Thymus (tissue), 11 donors: ENCODE measurements around the gene TTC4. TPM values are rescaled to one million over a fixed set of nuclear protein-coding genes. Genes with fewer than 3 reads are reported as not detected.
A peak's percentile ranks its signal among the peaks of the same experiment; 100 is the strongest.

Source experiments
- DNase-seq, 9 donors: peaks; one replicate each; pipeline ENCODE4 v3.0.0-alpha.2; 2013; ENCODE audit warnings: low spot score in 9 of 9, low read depth in 6 of 9, missing footprints in 1 of 9
- H3K27ac ChIP-seq, 2 donors: one replicate each; pipeline ENCODE4 v1.5.1; 2013; ENCODE audit warnings: control low read depth in 1 of 2, low read depth in 1 of 2, low read length in 1 of 2, mild to moderate bottlenecking in 1 of 2, moderate library complexity in 1 of 2
- H3K27me3 ChIP-seq, 2 donors: one replicate each; pipeline ENCODE4 v1.5.1; 2013; ENCODE audit warnings: low read length in 1 of 2; ENCODE audit not compliant: control insufficient read depth in 2 of 2, insufficient read depth in 1 of 2
- H3K36me3 ChIP-seq, 2 donors: one replicate each; pipeline ENCODE4 v1.5.1; 2013; ENCODE audit warnings: low read length in 1 of 2, mild to moderate bottlenecking in 1 of 2, moderate library complexity in 1 of 2; ENCODE audit not compliant: control insufficient read depth in 2 of 2, insufficient read depth in 2 of 2
- H3K4me1 ChIP-seq, 2 donors: one replicate each; pipeline ENCODE4 v1.5.1; 2013; ENCODE audit warnings: low read length in 2 of 2; ENCODE audit not compliant: control insufficient read depth in 2 of 2, insufficient read depth in 2 of 2
- H3K4me3 ChIP-seq, 2 donors: one replicate each; pipeline ENCODE4 v1.5.1; 2013; ENCODE audit warnings: low read length in 2 of 2, control low read depth in 1 of 2, mild to moderate bottlenecking in 1 of 2
- H3K9me3 ChIP-seq, 2 donors: one replicate each; pipeline ENCODE4 v1.5.1; 2013; ENCODE audit warnings: low read length in 1 of 2, mild to moderate bottlenecking in 1 of 2; ENCODE audit not compliant: control insufficient read depth in 2 of 2, insufficient read depth in 1 of 2
- WGBS: extraction: QIAGEN DNeasy Blood & Tissue Kit; methylation state at CpG from one replicate; pipeline ENCODE4 v1.1.7; 2013; 5-methylcytosine and 5-hydroxymethylcytosine counted together
- polyA plus RNA-seq: library from polyadenylated mRNA; stranded (reverse); fragments of 200-250 nt; gene quantifications from one replicate; pipeline ENCODE4 v1.2.3, GENCODE V29; 2013
- total RNA-seq: library from RNA; stranded (reverse); fragments of 120-200 nt; gene quantifications from one replicate; pipeline ENCODE4 v1.2.4, GENCODE V29; 2013
- donor health status: healthy.

Gene TTC4
- total and polyA plus RNA-seq, 2 donors = 19.9 to 20.6 TPM

- no peaks in the 10 kb centered on the region for H3K27me3 ChIP-seq
- no peaks in the 10 kb centered on the region for H3K4me1 ChIP-seq
- no peak overlapping the region for H3K4me3 ChIP-seq
- H3K27ac ChIP-seq = no peak overlapping the region
- no peaks in the 10 kb centered on the region for H3K9me3 ChIP-seq
- no peak for DNase-seq
- 94% methylated on average over 6 of the region's 6 CpGs for WGBS
- H3K36me3 ChIP-seq = no peaks in the 10 kb centered on the region
Measured at GRCh38 chr1:54750596-54750995, 34.9 kb downstream of the TTC4 start.

- H3K36me3 ChIP-seq = peaks cover 2 to 4% of the 10 kb centered on the region in 2 donors
- 94% methylated on average over 4 of the region's 4 CpGs for whole genome bisulfite sequencing
- H3K27me3 ChIP-seq = no peaks in the 10 kb centered on the region
- no peak for DNase-seq
- no peaks in the 10 kb centered on the region for H3K9me3 ChIP-seq
- no peak overlapping the region for H3K27ac ChIP-seq
- no peaks in the 10 kb centered on the region for H3K4me1 ChIP-seq
- H3K4me3 ChIP-seq = no peak overlapping the region
Measured at GRCh38 chr1:54751426-54751825, 35.8 kb downstream of the TTC4 start.

- 96% methylated on average over 22 of the region's 22 CpGs for whole genome bisulfite sequencing
- Histone ChIP-seq H3K36me3 (peaks cover 20 to 25% of the 10 kb centered on the region in 2 donors), H3K4me3 (no peak overlapping the region), H3K27ac (no peak overlapping the region), H3K27me3 (no peaks in the 10 kb centered on the region), H3K9me3 (no peaks in the 10 kb centered on the region), H3K4me1 (no peaks in the 10 kb centered on the region)
- no peak for DNase-seq
Measured at GRCh38 chr1:54754045-54754444, 38.4 kb downstream of the TTC4 start.

GRCh38 chr1:54754486-54755285, 39.0 kb downstream of the TTC4 start:
- Histone ChIP-seq H3K27me3 (no peaks in the 10 kb centered on the region), H3K4me3 (no peak overlapping the region), H3K9me3 (no peaks in the 10 kb centered on the region), H3K4me1 (no peaks in the 10 kb centered on the region), H3K36me3 (peaks cover 20 to 25% of the 10 kb centered on the region in 2 donors), H3K27ac (no peak overlapping the region)
- no peak for DNase-seq
- WGBS = 97% methylated on average over 25 of the region's 25 CpGs

GRCh38 chr1:54757833-54758232, 42.2 kb downstream of the TTC4 start:
- H3K27me3 ChIP-seq = no peaks in the 10 kb centered on the region
- H3K4me1 ChIP-seq = no peaks in the 10 kb centered on the region
- no peak overlapping the region for H3K4me3 ChIP-seq
- WGBS = 96% methylated on average over 9 of the region's 9 CpGs
- no peak overlapping the region for H3K27ac ChIP-seq
- no peaks in the 10 kb centered on the region for H3K9me3 ChIP-seq
- DNase-seq = no peak
- peaks cover 20 to 25% of the 10 kb centered on the region in 2 donors for H3K36me3 ChIP-seq

- no peaks in the 10 kb centered on the region for H3K9me3 ChIP-seq
- no peak for DNase-seq
- no peak overlapping the region for H3K27ac ChIP-seq
- WGBS = 98% methylated on average over 20 of the region's 20 CpGs
- no peak overlapping the region for H3K4me3 ChIP-seq
- peaks cover 0 to 4% of the 10 kb centered on the region in 2 donors for H3K4me1 ChIP-seq
- H3K27me3 ChIP-seq = no peaks in the 10 kb centered on the region
- H3K36me3 ChIP-seq = peaks cover 20 to 25% of the 10 kb centered on the region in 2 donors
Measured at GRCh38 chr1:54758678-54759348, 43.2 kb downstream of the TTC4 start.

- Histone ChIP-seq H3K27me3 (no peaks in the 10 kb centered on the region), H3K9me3 (no peaks in the 10 kb centered on the region), H3K4me1 (peaks cover 2 to 10% of the 10 kb centered on the region in 2 donors), H3K27ac (peak overlapping the region in 1 of 2 donors; percentile 29), H3K36me3 (peaks cover under 1 to 2% of the 10 kb centered on the region in 2 donors), H3K4me3 (peak overlapping the region; percentile 54 to 97)
- 4% methylated on average over 11 of the region's 11 CpGs for WGBS
- DNase-seq = peak in 2 of 9 donors; percentile 3
Measured at GRCh38 chr1:54763816-54764132, 48.1 kb downstream of the TTC4 start.

- DNase-seq = peak; percentile 92 to 100 (median 98)
- Histone ChIP-seq H3K36me3 (no peaks in the 10 kb centered on the region), H3K9me3 (no peaks in the 10 kb centered on the region), H3K27ac (peak within 1 kb of the TSS in 1 of 2 donors; percentile 29), H3K4me3 (peak within 1 kb of the TSS; percentile 54 to 97), H3K4me1 (peaks cover 2 to 10% of the 10 kb centered on the region in 2 donors), H3K27me3 (no peaks in the 10 kb centered on the region)
- WGBS = under 1% methylated on average over 57 of the region's 57 CpGs
Measured at GRCh38 chr1:54764133-54764921, 48.7 kb downstream of the TTC4 start, which contains the start of gene PARS2. PARS2 (minus strand) TSS chr1:54764523; CDS start chr1:54759161, 5,362 bp downstream.
